ENCODE measurements around the gene SPATA31A1.
"Not testable (repeated sequence)": the region's sequence is repeated elsewhere in the genome, so short reads cannot be mapped to it uniquely, and the experiment has no call there.

SPATA31A1 gene

DNA sequence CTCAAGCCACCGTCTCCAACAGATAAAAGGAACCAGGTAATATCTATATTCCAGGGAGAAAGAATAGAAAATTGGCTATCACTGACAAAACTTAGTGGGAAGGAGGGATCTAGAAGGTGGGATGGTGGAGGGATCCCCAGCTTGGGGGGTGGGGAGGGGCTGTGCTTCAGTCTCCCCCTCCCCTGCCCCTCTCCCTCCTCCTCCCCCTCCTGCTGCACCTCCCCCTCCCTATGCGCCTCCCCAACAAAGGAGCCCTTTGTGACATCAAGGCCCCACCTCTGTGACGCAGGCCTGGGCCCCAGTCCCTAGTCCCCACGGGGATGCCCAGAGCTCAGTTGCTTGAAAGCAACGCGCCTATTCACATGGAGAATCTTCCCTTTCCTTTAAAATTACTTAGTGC lies at the start of gene SPATA31A1:
TSS of gene SPATA31A1 (plus strand) at position 301 of the 400 bp plus-strand sequence. CDS start at position 363, 62 bp downstream.
- DNase-seq, CTCF ChIA-PET, H3K36me3 Mint-ChIP-seq, H3K4me3 Mint-ChIP-seq, H3K9me3 Mint-ChIP-seq, H3K27ac Mint-ChIP-seq, H3K27me3 Mint-ChIP-seq, H3K4me1 Mint-ChIP-seq: not testable (repeated sequence)

- H3K9me3 Mint-ChIP-seq, H3K27ac Mint-ChIP-seq, H3K4me3 Mint-ChIP-seq, DNase-seq, H3K27me3 Mint-ChIP-seq, H3K4me1 Mint-ChIP-seq, CTCF ChIA-PET, H3K36me3 Mint-ChIP-seq: not testable (repeated sequence)
These were observed 52.1 kb downstream of the SPATA31A1 start for GRCh38 chr9:39407261-39408204.

DNA sequence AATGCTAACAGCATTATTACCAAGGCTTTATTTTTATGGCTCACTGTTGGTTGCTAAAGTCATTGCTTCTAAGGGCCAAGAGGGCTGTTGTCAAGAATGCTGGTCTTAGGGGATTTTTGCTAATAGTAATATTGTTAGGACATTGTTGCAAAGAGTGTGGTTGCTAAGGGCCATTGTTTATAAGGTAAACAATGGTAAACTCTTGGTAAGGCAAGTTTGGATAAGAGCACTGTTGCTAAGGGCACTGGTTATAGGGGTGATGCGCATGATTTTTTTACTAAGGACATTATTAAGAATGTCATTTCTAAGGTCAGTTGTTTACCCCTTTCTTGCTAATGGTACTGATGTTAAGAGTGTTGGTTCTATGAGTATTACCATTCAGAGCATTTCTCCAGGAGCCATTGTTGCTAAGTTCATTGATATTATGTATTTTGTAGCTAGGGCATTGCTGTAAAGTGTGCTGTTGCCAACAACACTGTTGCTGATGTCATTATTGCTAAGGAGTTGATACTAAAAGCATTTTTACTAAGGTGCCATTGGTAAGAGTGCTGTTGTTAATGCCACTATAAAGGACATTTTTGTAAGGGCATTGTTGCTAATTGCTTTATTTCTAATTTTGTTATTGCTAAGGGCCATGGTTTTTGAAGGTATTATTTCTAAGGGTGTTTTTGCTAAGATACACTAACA lies 55.9 kb downstream of the SPATA31A1 start:
- H3K4me3 Mint-ChIP-seq, H3K9me3 Mint-ChIP-seq, H3K4me1 Mint-ChIP-seq, H3K27ac Mint-ChIP-seq, H3K27me3 Mint-ChIP-seq, DNase-seq, CTCF ChIA-PET, H3K36me3 Mint-ChIP-seq: not testable (repeated sequence)
